Measurements from ENCODE around the gene LENG1. TPM values are rescaled to one million over a fixed set of nuclear protein-coding genes. Genes with fewer than 3 reads are reported as not detected.

The LENG1 gene
- total and polyA plus RNA-seq, 9 of the 15 experiments (the other 6 are each of a cell fraction or from before 2014, with no cell fraction given): 0.30 to 10.5 (median 4.7) TPM

DNA sequence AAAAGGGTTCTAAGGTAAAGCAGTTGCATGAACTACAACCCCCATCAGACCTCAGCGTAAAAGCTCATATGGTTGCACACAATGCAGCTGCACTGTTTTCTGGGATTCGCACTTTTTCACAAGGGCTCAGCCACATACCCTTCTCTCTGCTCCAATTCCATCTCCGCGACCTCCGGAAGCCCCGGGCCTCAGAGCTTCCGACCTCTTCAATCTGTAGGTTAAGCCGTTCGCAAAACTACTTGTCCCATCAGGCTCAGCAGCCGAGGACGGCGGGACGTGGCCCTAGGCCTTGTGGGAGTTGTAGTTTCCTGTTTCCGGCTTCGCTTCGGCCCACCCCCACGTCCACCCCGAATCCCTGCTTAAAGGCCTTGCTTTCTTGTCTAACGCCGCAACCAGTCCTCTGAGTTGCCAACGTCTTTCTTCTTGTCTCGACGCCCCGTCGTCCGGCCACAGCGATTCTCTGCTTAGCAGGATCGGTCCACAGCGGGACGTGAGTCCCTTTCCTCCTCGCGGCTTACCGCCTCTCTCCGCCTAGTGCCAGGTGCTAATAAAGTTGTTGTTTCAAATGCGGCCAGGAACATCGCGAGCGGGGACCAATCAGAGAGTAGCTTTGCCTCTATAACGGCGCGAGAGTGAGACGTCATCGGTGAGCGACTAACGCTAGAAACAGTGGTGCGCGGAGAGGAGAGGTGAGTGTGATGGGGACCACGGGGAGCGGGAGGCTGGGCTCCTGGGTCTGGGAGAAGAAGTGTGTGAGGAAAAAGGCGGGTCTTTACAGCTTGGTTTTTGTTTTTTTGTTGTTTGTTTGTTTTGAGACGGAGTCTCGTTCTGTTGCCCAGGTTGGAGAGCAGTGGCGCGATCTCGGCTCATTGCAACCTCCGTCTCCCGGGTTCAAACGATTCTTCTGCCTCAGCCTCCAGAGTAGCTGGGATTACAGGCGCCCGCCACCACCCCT is 44.1 kb downstream of the LENG1 start, which contains the start of the genes PRPF31 and TFPT (continued):
- TF ChIP-seq TAF1 (IDR thresholded peaks at IDR 0.05; ENCODE audit: control insufficient read depth, extremely low read depth, insufficient read depth, low read length, severe bottlenecking) (peak; percentile 79), ZNF444 (CRISPR knock-in tag; IDR thresholded peaks at IDR 0.05) (no peak), HNRNPLL (IDR thresholded peaks at IDR 0.05; ENCODE audit: low read depth, low read length, poor library complexity, severe bottlenecking) (no peak), POLR2H (tag; IDR thresholded peaks at IDR 0.05; ENCODE audit: low read depth) (peak; percentile 78), NR2F6 (CRISPR knock-in tag; IDR thresholded peaks at IDR 0.05) (no peak), MXI1 (IDR thresholded peaks at IDR 0.05; ENCODE audit: low read depth, low read length) (peak; percentile 66), KDM1A (IDR thresholded peaks at IDR 0.05) (no peak; a peak in 1 of 4 replicates), ZBTB1 (CRISPR knock-in tag; IDR thresholded peaks at IDR 0.05; ENCODE audit: borderline replicate concordance, low read depth) (peak; percentile 64; the same call in 1 of the 2 replicates), ZNF146 (CRISPR knock-in tag; IDR thresholded peaks at IDR 0.05; ENCODE audit: unreplicated experiment) (no peak), KDM5B (IDR thresholded peaks at IDR 0.05; ENCODE audit: insufficient replicate concordance, low read depth, low read length) (no peak), ZNF699 (CRISPR knock-in tag; IDR thresholded peaks at IDR 0.05; ENCODE audit: insufficient replicate concordance) (no peak), ZFP30 (CRISPR knock-in tag; IDR thresholded peaks at IDR 0.05; ENCODE audit: borderline replicate concordance) (no peak), HCFC1 (IDR thresholded peaks at IDR 0.05; ENCODE audit: low read depth, low read length) (peak; percentile 86)
- TF ChIP-seq, protein P1, sequence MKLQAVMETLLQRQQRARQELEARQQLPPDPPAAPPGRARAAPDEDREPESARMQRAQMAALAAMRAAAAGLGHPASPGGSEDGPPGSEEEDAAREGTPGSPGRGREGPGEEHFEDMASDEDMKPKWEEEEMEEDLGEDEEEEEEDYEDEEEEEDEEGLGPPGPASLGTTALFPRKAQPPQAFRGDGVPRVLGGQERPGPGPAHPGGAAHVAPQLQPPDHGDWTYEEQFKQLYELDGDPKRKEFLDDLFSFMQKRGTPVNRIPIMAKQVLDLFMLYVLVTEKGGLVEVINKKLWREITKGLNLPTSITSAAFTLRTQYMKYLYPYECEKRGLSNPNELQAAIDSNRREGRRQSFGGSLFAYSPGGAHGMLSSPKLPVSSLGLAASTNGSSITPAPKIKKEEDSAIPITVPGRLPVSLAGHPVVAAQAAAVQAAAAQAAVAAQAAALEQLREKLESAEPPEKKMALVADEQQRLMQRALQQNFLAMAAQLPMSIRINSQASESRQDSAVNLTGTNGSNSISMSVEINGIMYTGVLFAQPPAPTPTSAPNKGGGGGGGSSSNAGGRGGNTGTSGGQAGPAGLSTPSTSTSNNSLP (IDR thresholded peaks at IDR 0.05; ENCODE audit: borderline replicate concordance, low read depth, low read length): peak; percentile 41; the same call in 1 of the 2 replicates
- TF ChIP-seq, protein P2, sequence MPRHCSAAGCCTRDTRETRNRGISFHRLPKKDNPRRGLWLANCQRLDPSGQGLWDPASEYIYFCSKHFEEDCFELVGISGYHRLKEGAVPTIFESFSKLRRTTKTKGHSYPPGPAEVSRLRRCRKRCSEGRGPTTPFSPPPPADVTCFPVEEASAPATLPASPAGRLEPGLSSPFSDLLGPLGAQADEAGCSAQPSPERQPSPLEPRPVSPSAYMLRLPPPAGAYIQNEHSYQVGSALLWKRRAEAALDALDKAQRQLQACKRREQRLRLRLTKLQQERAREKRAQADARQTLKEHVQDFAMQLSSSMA (CRISPR knock-in tag; IDR thresholded peaks at IDR 0.05): no peak
- TF ChIP-seq, protein P3, sequence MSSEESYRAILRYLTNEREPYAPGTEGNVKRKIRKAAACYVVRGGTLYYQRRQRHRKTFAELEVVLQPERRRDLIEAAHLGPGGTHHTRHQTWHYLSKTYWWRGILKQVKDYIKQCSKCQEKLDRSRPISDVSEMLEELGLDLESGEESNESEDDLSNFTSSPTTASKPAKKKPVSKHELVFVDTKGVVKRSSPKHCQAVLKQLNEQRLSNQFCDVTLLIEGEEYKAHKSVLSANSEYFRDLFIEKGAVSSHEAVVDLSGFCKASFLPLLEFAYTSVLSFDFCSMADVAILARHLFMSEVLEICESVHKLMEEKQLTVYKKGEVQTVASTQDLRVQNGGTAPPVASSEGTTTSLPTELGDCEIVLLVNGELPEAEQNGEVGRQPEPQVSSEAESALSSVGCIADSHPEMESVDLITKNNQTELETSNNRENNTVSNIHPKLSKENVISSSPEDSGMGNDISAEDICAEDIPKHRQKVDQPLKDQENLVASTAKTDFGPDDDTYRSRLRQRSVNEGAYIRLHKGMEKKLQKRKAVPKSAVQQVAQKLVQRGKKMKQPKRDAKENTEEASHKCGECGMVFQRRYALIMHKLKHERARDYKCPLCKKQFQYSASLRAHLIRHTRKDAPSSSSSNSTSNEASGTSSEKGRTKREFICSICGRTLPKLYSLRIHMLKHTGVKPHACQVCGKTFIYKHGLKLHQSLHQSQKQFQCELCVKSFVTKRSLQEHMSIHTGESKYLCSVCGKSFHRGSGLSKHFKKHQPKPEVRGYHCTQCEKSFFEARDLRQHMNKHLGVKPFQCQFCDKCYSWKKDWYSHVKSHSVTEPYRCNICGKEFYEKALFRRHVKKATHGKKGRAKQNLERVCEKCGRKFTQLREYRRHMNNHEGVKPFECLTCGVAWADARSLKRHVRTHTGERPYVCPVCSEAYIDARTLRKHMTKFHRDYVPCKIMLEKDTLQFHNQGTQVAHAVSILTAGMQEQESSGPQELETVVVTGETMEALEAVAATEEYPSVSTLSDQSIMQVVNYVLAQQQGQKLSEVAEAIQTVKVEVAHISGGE (CRISPR knock-in tag; IDR thresholded peaks at IDR 0.05): peak in 1 of 3 experiments; percentile 85; a peak in 2 of 6 replicates
- TF ChIP-seq, protein P4, sequence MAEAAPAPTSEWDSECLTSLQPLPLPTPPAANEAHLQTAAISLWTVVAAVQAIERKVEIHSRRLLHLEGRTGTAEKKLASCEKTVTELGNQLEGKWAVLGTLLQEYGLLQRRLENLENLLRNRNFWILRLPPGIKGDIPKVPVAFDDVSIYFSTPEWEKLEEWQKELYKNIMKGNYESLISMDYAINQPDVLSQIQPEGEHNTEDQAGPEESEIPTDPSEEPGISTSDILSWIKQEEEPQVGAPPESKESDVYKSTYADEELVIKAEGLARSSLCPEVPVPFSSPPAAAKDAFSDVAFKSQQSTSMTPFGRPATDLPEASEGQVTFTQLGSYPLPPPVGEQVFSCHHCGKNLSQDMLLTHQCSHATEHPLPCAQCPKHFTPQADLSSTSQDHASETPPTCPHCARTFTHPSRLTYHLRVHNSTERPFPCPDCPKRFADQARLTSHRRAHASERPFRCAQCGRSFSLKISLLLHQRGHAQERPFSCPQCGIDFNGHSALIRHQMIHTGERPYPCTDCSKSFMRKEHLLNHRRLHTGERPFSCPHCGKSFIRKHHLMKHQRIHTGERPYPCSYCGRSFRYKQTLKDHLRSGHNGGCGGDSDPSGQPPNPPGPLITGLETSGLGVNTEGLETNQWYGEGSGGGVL (CRISPR knock-in tag; IDR thresholded peaks at IDR 0.05): no peak

Measured in K562 (cell line).